PC-9 (cell line): ENCODE measurements around the gene CMIP.

Experiments used
- EZH2 ChIP-seq: fragments of 200-600 bp; sonication (generic); IDR thresholded peaks from 2 replicates; pipeline ENCODE4 v1.8.0; 2017; ENCODE audit warnings: antibody characterized with exemption, low read depth
- TF ChIP-seq, protein P1 (sequence below): fragments of 200-600 bp; sonication (generic); conservative IDR thresholded peaks from 2 replicates; pipeline ENCODE4 v1.6.1; 2017; ENCODE audit warnings: mixed run types, antibody characterized with exemption, mild to moderate bottlenecking, moderate library complexity

DNA sequence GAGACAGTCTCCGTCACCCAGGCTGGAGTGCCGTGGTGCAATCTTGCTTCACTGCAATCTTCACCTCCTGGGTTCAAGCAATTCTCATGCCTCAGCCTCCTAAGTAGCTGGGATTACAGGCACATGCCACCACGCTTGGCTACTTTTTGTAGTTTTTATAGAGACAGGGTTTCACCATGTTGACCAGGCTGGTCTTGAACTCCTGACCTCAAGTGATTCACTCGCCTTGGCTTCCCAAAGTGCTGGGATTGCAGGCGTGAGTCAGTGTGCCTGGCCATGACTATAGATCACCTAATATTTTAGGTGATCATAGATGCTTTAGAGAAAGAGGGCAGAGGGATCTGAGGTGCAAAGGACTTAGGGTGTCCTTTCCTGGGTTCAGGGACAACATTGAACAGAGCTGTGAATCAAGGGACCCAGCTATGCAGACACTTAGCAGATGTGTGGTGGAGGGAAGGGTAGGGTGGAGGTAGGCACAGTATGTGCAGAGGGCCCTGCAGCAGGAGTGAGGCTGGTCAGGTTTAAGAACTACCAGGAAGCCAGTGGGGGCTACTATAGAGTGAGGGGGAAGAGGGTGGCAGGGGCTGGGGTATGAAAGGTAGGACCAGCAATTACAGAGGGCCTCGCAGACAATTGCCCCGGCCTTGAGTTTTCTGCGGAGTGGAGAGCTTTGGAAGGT, 116.5 kb downstream of the CMIP start:
- TF ChIP-seq, protein P1, sequence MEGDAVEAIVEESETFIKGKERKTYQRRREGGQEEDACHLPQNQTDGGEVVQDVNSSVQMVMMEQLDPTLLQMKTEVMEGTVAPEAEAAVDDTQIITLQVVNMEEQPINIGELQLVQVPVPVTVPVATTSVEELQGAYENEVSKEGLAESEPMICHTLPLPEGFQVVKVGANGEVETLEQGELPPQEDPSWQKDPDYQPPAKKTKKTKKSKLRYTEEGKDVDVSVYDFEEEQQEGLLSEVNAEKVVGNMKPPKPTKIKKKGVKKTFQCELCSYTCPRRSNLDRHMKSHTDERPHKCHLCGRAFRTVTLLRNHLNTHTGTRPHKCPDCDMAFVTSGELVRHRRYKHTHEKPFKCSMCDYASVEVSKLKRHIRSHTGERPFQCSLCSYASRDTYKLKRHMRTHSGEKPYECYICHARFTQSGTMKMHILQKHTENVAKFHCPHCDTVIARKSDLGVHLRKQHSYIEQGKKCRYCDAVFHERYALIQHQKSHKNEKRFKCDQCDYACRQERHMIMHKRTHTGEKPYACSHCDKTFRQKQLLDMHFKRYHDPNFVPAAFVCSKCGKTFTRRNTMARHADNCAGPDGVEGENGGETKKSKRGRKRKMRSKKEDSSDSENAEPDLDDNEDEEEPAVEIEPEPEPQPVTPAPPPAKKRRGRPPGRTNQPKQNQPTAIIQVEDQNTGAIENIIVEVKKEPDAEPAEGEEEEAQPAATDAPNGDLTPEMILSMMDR = no peak
- TF ChIP-seq EZH2 = no peak
